NB4 (cell line): ENCODE results near the gene TMEM106C.

ENCODE experiments used
- CTCF ChIP-seq: IDR thresholded peaks from one replicate; pipeline ENCODE4 v1.5.1; 2012; ENCODE audit warnings: low read depth, low read length
- MAX ChIP-seq: IDR thresholded peaks from 2 replicates; pipeline ENCODE4 v1.6.1; 2011; ENCODE audit warnings: low read depth, low read length
- MYC ChIP-seq: IDR thresholded peaks from 2 replicates; pipeline ENCODE4 v1.6.1; 2011; ENCODE audit warnings: low read depth, low read length
- POLR2A ChIP-seq: IDR thresholded peaks from 2 replicates; pipeline ENCODE4 v1.6.1; 2011; ENCODE audit warnings: mild to moderate bottlenecking; ENCODE audit not compliant: insufficient read length; ENCODE audit errors: extremely low read depth

GRCh38 chr12:47989666-47990065 lies 26.3 kb downstream of the TMEM106C start:
- no peak for TF ChIP-seq POLR2A
- no peak for TF ChIP-seq CTCF
- no peak for TF ChIP-seq MYC
- TF ChIP-seq MAX = no peak
